Occipital lobe (tissue), 2 donors: ENCODE results near the gene REXO1. TPM values are rescaled to one million over a fixed set of nuclear protein-coding genes. Genes with fewer than 3 reads are reported as not detected.
"Not testable (repeated sequence)": the region's sequence is repeated elsewhere in the genome, so short reads cannot be mapped to it uniquely, and the experiment has no call there.

Experiments used
- DNase-seq: peaks from one replicate; lab custom pipeline; 2025; lab: John Stamatoyannopoulos, UW
- total RNA-seq: library from RNA; depleted of rRNA; stranded (reverse); fragments of >200 nt; gene quantifications from one replicate; pipeline ENCODE4 v1.2.3, GENCODE V29; 2014

Gene REXO1
- total RNA-seq, 1 donor from 2014 or later: 2.8 TPM

- DNase-seq: not testable (repeated sequence)
Measured at GRCh38 chr19:1797313-1797712, 51.0 kb downstream of the REXO1 start.

GRCh38 chr19:1796395-1797142 lies 51.7 kb downstream of the REXO1 start:
- DNase-seq: no peak

GRCh38 chr19:1794424-1795172 lies 53.7 kb downstream of the REXO1 start:
- DNase-seq: no peak

- DNase-seq: no peak
Measured at GRCh38 chr19:1791879-1792278, 56.4 kb downstream of the REXO1 start.

- DNase-seq: no peak
Measured at GRCh38 chr19:1790054-1790792, 58.1 kb downstream of the REXO1 start.

- no peak for DNase-seq
Measured at GRCh38 chr19:1789261-1790041, 58.8 kb downstream of the REXO1 start.

GRCh38 chr19:1787116-1787515 lies 61.2 kb downstream of the REXO1 start:
- no peak for DNase-seq

- no peak for DNase-seq
Measured at GRCh38 chr19:1786668-1787067, 61.6 kb downstream of the REXO1 start.

GRCh38 chr19:1785310-1785709 lies 63.0 kb downstream of the REXO1 start:
- no peak for DNase-seq

- DNase-seq: no peak
Measured at GRCh38 chr19:1783874-1784273, 64.4 kb downstream of the REXO1 start.

GRCh38 chr19:1783354-1783753 lies 64.9 kb downstream of the REXO1 start:
- DNase-seq: no peak

GRCh38 chr19:1782521-1782920 lies 65.8 kb downstream of the REXO1 start:
- DNase-seq: no peak

- DNase-seq: no peak
Measured at GRCh38 chr19:1780272-1780958, 67.9 kb downstream of the REXO1 start.

GRCh38 chr19:1779574-1779973 lies 68.7 kb downstream of the REXO1 start:
- DNase-seq: no peak

- no peak for DNase-seq
Measured at GRCh38 chr19:1777149-1777548, 71.1 kb downstream of the REXO1 start.

GRCh38 chr19:1776606-1777147 lies 71.6 kb downstream of the REXO1 start:
- no peak for DNase-seq

- no peak for DNase-seq
Measured at GRCh38 chr19:1775951-1776605, 72.2 kb downstream of the REXO1 start.

GRCh38 chr19:1774989-1775772 lies 73.1 kb downstream of the REXO1 start:
- no peak for DNase-seq

- no peak for DNase-seq
Measured at GRCh38 chr19:1773184-1773583, 75.1 kb downstream of the REXO1 start.
